Measurements from ENCODE around the gene LRRC23. TPM values are rescaled to one million over a fixed set of nuclear protein-coding genes. Genes with fewer than 3 reads are reported as not detected.
A peak's percentile ranks its signal among the peaks of the same experiment; 100 is the strongest.
"Not testable (repeated sequence)": the region's sequence is repeated elsewhere in the genome, so short reads cannot be mapped to it uniquely, and the experiment has no call there.

LRRC23 gene, protein sequence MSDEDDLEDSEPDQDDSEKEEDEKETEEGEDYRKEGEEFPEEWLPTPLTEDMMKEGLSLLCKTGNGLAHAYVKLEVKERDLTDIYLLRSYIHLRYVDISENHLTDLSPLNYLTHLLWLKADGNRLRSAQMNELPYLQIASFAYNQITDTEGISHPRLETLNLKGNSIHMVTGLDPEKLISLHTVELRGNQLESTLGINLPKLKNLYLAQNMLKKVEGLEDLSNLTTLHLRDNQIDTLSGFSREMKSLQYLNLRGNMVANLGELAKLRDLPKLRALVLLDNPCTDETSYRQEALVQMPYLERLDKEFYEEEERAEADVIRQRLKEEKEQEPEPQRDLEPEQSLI
- 3.6 and 3.8 TPM in 2 replicates for total RNA-seq (2014; rRNA removed; shearing (Covaris generic))

DNA sequence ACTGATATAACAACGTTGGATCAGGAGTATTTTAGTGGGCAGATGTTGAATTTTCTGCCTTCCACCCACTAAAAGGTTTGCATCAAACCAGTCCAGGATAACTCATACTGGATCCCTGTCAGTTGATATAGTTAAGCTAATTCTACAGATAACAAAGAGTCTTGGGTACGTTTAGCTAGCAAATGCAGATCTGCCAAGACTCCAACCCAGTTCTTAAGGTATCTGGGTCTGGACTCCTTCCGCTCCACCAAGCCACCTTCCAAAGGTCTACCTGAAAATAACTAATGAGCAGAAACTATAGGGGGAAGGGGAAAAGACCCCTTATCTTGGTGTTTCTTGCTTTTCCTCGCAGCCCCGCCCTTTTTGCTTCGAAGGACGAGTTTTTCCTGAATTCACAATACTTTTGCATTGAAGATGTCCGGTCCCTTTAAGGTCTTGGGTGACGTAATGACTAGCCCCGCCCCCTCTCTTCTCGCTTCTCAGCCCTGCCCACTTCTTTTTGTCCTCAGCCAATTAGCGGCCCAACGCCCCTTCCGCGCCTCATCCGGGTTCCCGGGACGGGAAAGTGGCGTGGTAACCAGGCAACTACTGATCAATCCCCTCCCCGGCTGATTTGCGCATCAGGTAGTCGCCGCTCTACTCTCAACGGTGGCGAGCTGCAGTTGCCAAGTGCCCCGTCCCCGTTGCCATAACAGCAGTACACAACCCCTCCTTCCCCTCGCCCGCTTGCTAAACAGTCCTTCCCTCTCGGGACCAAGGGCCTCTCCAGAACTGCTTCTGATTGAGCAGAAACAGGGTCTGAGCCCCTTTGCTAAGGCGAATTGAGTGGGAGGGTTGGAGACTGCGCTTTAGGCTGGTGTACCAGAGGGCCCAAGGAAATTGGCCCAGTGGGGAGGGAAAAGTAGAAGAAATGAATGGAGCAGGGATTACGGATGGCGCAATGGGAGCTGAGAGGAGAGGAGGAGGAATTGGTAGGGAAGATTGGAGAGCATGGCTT lies at the start of gene LRRC23:
Gene LRRC23, plus strand, starts transcription at position 543 of the 997 bp plus-strand sequence. CDS start 812 bp downstream, outside the sequence.
- peaks cover 10% of the 10 kb centered on the region; the same call in 1 of the 2 replicates for H3K4me1 ChIP-seq

DNA sequence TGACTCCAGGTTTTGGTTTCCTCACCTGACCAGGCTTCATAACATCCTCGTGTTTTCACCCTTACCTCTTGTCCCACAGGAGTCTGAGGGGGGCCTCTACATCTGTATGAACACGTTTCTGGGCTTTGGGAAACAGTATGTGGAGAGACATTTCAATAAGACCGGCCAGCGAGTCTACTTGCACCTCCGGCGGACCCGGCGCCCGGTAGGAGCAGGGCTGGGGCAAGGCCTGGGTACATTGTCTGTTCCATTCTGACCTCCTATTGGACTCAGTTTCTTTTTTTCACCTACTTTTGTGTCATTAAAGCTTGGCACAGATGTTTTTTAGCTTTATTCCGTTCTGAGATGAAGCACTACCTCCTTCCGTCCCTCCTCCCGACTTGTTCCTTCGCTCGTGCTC lies 49.3 kb upstream of the LRRC23 start:
- Histone ChIP-seq H3K9me3 (replicated peaks) (no peaks in the 10 kb centered on the region), H3K27me3 (no peaks in the 10 kb centered on the region), H3K27ac (no peak overlapping the region), H3K4me3 (no peak overlapping the region), H3K36me3 (peaks cover 25% of the 10 kb centered on the region), H3K4me1 (peaks cover 8% of the 10 kb centered on the region)
- DNase-seq, result no peak

More for the DNA sequence above, at the start of gene LRRC23:
- Histone ChIP-seq H3K27me3 (0 out of 2 replicates have a peak, but pooled peaks cover under 1% of the 10 kb centered on the region), H3K36me3 (no peaks in the 10 kb centered on the region), H3K4me3 (peak within 1 kb of the TSS; percentile 60), H3K27ac (no peak within 1 kb of the TSS), H3K9me3 (replicated peaks) (no peaks in the 10 kb centered on the region)
- peak; percentile 94 to 97 for DNase-seq

DNA sequence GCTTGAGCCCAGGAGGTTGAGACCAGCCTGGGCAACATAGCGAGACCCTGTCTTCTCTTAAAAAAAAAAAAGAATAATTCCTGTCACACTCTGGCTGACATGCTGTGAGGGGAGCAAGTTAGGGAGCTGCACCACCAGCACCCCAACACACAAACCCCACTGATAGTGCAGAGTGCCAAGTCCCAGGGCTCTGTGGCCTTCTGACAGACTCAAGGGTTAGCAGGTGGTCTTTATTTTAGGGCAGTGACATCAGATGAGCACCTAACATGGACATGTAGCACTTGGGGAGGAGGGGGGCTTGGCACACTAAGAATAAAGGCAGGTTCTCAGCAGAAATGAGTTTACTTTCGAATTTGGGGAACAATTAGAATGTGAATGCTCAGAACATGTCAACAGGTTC lies 45.8 kb upstream of the LRRC23 start:
- peaks cover 52% of the 10 kb centered on the region for H3K36me3 ChIP-seq

DNA sequence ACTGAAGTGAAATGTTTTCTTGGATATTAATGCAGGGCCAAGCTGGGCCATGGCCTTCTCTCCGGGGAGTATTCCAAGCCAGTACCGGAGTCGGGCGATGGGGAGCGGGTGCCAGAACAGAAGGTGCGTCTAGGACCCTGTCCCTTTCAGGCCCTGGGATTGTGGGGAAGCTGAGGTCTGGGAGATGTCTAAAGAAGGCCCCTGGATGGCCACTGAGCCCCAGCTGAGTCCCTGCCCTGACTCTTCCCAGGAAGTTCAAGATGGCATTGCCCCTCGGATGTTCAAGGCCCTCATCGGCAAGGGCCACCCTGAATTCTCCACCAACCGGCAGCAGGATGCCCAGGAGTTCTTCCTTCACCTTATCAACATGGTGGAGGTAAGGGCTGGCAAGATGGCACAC lies 44.5 kb upstream of the LRRC23 start:
- Histone ChIP-seq H3K27me3 (no peaks in the 10 kb centered on the region), H3K4me3 (no peak overlapping the region), H3K36me3 (peaks cover 55% of the 10 kb centered on the region), H3K4me1 (no peaks in the 10 kb centered on the region), H3K9me3 (replicated peaks) (no peaks in the 10 kb centered on the region), H3K27ac (no peak overlapping the region)
- DNase-seq, result no peak

More for the DNA sequence above, 45.8 kb upstream of the LRRC23 start:
- Histone ChIP-seq H3K4me1 (no peaks in the 10 kb centered on the region), H3K9me3 (replicated peaks) (no peaks in the 10 kb centered on the region), H3K27ac (no peak overlapping the region), H3K27me3 (no peaks in the 10 kb centered on the region), H3K4me3 (no peak overlapping the region)
- no peak for DNase-seq

DNA sequence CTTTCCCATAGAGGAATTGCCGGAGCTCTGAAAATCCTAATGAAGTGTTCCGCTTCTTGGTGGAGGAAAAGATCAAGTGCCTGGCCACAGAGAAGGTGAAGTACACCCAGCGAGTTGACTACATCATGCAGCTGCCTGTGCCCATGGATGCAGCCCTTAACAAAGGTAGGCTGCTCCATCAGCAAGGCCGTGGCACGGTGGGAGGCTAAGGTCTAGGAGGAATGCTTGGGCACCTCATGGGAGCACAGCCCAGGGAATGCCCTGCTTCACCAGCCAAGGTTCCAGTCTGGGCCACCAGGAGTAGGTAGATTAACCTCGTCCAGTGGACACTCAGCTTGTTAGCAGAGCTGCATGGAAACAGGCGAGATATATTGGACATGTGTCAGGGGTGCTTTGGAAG lies 43.7 kb upstream of the LRRC23 start:
- Histone ChIP-seq H3K27me3 (no peaks in the 10 kb centered on the region), H3K4me3 (no peak overlapping the region), H3K4me1 (no peaks in the 10 kb centered on the region), H3K9me3 (replicated peaks) (no peaks in the 10 kb centered on the region), H3K36me3 (peaks cover 59% of the 10 kb centered on the region), H3K27ac (no peak overlapping the region)
- DNase-seq, result no peak

DNA sequence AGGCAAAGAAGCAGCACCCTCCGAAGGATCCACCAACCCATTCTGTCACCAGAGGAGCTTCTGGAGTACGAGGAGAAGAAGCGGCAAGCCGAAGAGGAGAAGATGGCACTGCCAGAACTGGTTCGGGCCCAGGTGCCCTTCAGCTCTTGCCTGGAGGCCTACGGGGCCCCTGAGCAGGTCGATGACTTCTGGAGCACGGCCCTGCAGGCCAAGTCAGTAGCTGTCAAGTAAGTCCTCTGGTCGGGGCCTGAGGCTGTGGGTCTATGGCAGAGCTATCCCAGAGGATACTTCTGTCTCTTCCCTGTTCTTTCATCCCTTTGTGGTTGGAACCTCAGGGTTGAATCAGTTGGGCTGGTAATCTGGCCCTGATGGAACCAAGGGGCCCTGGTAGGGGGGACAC lies 43.2 kb upstream of the LRRC23 start:
- no peak for DNase-seq
- H3K36me3 ChIP-seq, result peaks cover 60% of the 10 kb centered on the region
- H3K4me1 ChIP-seq, result no peaks in the 10 kb centered on the region; the same call in 1 of the 2 replicates
- no peak overlapping the region for H3K27ac ChIP-seq
- H3K9me3 ChIP-seq (replicated peaks), result no peaks in the 10 kb centered on the region
- no peak overlapping the region for H3K4me3 ChIP-seq
- no peaks in the 10 kb centered on the region for H3K27me3 ChIP-seq

DNA sequence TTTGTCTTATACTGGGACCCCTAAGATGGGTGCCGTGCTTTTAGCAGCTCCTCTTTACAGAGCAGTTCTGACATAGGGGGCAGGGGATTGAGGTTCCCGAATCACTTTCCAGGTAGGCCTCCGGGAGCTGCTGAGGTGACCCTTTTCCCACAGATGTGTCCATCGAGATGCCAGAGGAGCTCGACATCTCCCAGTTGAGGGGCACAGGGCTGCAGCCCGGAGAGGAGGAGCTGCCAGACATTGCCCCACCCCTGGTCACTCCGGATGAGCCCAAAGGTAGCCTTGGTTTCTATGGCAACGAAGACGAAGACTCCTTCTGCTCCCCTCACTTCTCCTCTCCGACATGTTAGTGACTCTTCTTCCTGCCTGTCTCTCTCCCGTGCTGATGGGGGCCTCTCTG lies 41.6 kb upstream of the LRRC23 start:
- no peak for DNase-seq
- H3K4me1 ChIP-seq, result peaks cover 3% of the 10 kb centered on the region; the same call in 1 of the 2 replicates
- no peak overlapping the region for H3K4me3 ChIP-seq
- H3K27me3 ChIP-seq, result no peaks in the 10 kb centered on the region
- H3K9me3 ChIP-seq (replicated peaks), result no peaks in the 10 kb centered on the region
- peaks cover 44% of the 10 kb centered on the region for H3K36me3 ChIP-seq
- H3K27ac ChIP-seq, result no peak overlapping the region

DNA sequence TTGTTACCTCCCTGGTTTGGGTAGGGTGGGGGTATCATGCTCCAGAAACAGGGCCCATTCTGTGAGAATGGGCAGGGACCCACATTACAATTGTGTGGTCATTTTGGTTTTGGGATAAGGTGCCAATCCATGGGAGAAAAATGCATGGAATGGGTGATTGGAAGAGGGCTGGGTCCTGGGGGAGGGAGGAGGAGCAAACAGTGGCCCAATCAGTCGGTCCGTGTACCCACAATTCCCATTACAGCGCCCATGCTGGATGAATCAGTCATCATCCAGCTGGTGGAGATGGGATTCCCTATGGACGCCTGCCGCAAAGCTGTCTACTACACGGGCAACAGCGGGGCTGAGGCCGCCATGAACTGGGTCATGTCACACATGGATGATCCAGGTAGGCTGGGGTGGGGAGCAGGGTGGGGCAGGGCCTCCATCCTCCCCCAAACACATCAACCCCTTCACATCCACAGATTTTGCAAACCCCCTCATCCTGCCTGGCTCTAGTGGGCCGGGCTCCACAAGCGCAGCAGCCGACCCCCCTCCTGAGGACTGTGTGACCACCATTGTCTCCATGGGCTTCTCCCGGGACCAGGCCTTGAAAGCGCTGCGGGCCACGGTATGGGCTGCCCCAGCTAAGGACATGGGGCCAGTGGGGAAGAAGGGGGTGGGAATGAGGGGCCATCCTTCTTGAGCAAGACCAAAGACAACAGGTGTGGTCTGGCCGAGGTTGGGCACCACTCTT lies 40.9 kb upstream of the LRRC23 start:
- no peak for DNase-seq
- no peak overlapping the region for H3K27ac ChIP-seq

DNA sequence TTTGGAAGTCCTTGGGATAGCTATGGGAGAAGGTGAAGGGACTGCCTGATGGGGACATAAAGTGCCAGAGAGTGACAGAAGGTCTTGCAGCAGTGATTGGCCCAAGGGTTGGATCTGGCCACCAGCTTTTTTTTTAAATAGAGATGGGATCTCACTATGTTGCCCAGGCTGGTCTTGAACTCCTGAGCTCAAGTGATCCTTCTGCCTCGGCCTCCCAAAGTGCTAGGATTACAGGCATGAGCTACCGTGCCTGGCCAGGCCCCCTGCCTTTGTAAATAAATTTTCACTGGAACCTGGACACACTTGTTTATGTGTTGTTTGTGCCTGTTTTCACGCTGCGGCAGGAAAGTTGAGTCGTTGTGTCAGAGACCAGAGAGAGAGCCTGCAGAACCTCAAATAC lies 39.3 kb upstream of the LRRC23 start:
- not testable (repeated sequence) for DNase-seq; H3K4me3 ChIP-seq; H3K9me3 ChIP-seq (replicated peaks); H3K27me3 ChIP-seq; H3K27ac ChIP-seq
- Histone ChIP-seq H3K4me1 (peaks cover 12% of the 10 kb centered on the region; the same call in 1 of the 2 replicates), H3K36me3 (peaks cover 51% of the 10 kb centered on the region)

More for the DNA sequence above, 40.9 kb upstream of the LRRC23 start:
- peaks cover 4% of the 10 kb centered on the region; the same call in 1 of the 2 replicates for H3K4me1 ChIP-seq
- H3K9me3 ChIP-seq (replicated peaks), result no peaks in the 10 kb centered on the region
- H3K27me3 ChIP-seq, result no peaks in the 10 kb centered on the region
- peaks cover 39% of the 10 kb centered on the region for H3K36me3 ChIP-seq
- no peak overlapping the region for H3K4me3 ChIP-seq

DNA sequence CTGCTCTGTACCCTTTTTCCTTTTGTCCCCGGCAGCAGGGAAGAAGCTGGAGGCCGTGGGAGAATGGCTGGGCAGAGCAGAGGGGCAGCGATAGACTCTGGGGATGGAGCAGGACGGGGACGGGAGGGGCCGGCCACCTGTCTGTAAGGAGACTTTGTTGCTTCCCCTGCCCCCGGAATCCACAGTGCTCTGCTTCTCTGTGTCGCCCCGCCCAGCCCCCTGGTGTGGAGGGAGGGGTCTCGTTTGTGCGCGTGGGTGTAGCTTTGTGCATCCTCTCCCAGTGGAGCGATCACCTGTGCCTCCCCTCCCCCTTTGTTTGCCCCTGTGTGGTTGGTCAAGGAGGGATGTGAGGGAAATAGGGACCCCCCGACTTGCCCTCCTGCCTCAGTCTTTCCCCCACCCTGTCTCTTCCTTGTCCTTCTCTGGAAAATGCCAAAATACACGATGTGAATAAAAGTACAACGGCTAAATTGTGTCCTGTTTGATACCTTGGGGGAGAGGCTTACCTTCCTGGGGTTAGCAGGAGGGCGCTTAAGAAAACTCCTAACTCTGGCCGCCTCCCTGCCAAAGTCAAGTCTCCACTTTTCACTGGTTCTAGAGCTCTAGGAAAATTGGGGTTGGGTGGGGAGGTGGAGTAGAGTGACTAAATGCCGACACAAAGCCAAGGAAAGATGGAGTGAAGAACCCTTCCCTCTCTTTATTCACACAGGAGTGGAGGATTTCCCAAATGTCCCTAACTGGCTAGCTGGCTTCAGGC lies 38.3 kb upstream of the LRRC23 start:
- DNase-seq, result no peak
- Histone ChIP-seq H3K4me1 (peaks cover 12% of the 10 kb centered on the region; the same call in 1 of the 2 replicates), H3K4me3 (peak overlapping the region; percentile 100; the same call in 1 of the 2 replicates), H3K36me3 (peaks cover 49% of the 10 kb centered on the region), H3K27ac (no peak overlapping the region), H3K9me3 (replicated peaks) (no peaks in the 10 kb centered on the region), H3K27me3 (no peaks in the 10 kb centered on the region)

DNA sequence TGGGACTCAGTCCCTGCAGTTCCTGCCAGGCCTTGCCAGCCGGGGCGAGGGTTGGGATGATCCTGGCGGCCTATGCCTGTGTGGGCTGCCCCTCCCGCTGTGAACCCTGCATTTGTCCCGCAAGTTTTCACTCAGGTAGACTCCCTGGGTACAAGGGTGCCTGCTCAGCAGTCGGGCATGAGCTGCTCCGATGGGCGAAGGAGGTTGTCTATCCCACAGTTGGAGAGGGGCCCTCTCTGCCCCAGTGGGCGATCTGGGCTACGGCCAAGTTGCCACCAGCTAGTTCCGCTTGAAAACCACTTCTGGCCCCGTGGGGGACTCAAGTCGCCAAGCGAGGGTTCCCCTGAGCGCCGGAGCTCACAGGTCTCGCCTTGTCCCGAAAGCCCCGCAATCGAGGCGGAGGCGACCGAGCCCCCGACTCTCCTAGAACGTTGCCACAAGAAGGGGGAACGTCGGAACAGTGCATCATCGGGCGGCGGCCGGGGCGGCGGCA lies 37.7 kb upstream of the LRRC23 start:
- DNase-seq, result no peak
- Histone ChIP-seq H3K36me3 (peaks cover 47% of the 10 kb centered on the region), H3K27me3 (no peaks in the 10 kb centered on the region), H3K4me3 (peak overlapping the region; percentile 100), H3K27ac (peak overlapping the region; percentile 95; the same call in 1 of the 2 replicates), H3K9me3 (replicated peaks) (no peaks in the 10 kb centered on the region), H3K4me1 (peaks cover 12% of the 10 kb centered on the region; the same call in 1 of the 2 replicates)

DNA sequence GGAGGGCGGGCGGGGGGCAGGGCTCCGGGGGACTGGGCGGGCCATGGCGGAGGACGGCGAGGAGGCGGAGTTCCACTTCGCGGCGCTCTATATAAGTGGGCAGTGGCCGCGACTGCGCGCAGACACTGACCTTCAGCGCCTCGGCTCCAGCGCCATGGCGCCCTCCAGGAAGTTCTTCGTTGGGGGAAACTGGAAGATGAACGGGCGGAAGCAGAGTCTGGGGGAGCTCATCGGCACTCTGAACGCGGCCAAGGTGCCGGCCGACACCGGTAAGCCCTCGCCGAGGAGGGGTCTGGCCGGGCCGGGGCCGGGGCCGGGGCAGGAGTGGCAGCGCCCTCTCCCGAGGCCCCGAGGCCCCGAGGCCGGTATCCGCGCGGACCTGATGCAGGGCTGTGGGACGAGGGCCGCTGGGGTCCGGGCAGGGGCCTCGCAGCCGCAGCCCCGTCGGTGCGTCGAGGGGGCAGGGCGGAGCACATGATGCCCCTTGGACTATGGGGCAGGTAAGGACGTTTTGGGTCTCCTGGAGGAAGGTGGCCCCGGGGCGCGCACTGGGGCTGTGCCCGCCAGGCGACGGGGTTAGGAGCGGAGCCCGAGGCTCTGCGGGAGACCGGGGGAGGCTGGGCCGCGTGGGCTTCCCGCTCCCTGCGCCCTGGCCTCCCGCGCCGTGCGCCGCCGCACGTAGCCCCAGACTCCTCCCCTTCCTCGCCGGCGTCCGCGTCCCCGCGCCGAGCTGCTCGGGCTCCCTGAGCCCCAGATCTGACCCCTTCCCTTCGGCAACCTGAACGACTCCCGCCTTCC lies 37.0 kb upstream of the LRRC23 start, which contains the start of gene TPI1:
Gene TPI1, plus strand, starts transcription at position 119 of the 798 bp plus-strand sequence. Its CDS starts 36 bp downstream, at position 155.
- Histone ChIP-seq H3K27ac (peak within 1 kb of the TSS; percentile 95), H3K36me3 (peaks cover 43% of the 10 kb centered on the region), H3K9me3 (replicated peaks) (no peaks in the 10 kb centered on the region), H3K27me3 (no peaks in the 10 kb centered on the region), H3K4me1 (peaks cover 12% of the 10 kb centered on the region; the same call in 1 of the 2 replicates), H3K4me3 (peak within 1 kb of the TSS; percentile 100)
- peak; percentile 81 to 86 for DNase-seq
